ENCODE measurements around the gene ADAMTS2.

DNA sequence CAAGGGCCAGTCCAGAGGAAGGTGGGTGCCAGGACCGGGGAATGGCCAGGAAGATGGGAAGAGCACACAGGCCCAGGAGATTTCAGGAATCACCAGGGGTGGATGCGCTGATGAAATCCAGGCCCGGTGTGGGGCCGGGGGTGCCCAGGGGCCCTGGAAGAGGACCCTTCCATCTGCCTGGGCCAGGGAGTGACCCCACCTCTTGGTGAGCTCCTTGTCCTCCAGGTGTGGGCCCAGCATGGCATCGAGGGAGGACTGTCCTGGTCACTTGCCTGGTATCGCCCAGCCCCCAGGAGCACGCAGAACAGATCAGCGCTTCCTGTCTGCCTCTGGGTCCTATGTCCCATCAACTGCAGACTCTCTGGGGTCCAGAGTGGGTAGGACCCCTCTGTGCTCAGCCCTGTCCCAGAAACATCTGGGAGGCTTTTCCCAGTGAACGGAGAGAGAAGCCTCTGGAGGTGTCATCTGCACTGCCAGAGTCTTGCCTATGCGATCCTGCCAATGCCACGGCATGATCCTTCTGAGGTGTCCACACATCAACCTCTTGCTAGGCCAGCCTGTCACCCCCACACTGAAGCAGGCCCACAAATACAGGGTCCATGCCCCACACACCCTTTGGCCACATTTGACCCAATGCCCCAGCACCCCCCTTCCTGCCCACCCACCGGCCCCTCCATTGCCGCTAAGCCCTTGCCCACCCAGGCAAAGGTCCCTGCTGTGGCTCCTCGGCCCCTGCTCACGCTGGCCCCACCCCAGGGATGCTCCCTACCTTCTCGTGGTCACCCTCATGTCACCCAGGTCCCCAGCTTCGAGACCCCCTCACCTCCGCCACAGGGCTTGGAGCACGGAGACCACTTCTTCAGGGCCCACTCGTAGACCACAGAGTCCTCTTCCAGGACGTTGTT is 217.9 kb downstream of the ADAMTS2 start:
- TF ChIP-seq, protein P1, sequence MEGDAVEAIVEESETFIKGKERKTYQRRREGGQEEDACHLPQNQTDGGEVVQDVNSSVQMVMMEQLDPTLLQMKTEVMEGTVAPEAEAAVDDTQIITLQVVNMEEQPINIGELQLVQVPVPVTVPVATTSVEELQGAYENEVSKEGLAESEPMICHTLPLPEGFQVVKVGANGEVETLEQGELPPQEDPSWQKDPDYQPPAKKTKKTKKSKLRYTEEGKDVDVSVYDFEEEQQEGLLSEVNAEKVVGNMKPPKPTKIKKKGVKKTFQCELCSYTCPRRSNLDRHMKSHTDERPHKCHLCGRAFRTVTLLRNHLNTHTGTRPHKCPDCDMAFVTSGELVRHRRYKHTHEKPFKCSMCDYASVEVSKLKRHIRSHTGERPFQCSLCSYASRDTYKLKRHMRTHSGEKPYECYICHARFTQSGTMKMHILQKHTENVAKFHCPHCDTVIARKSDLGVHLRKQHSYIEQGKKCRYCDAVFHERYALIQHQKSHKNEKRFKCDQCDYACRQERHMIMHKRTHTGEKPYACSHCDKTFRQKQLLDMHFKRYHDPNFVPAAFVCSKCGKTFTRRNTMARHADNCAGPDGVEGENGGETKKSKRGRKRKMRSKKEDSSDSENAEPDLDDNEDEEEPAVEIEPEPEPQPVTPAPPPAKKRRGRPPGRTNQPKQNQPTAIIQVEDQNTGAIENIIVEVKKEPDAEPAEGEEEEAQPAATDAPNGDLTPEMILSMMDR (conservative IDR thresholded peaks at IDR 0.05; ENCODE audit: low read depth, low read length): no peak
- TF ChIP-seq EZH2 (IDR thresholded peaks at IDR 0.05; ENCODE audit: low read length, unreplicated experiment) (no peak), EZH2phosphoT487 (IDR thresholded peaks at IDR 0.05; ENCODE audit: borderline replicate concordance, low read length) (no peak)
